ENCODE measurements around the gene HDAC5. TPM values are rescaled to one million over a fixed set of nuclear protein-coding genes. Genes with fewer than 3 reads are reported as not detected.
"Not testable (repeated sequence)": the region's sequence is repeated elsewhere in the genome, so short reads cannot be mapped to it uniquely, and the experiment has no call there.

The HDAC5 gene
- total and polyA plus RNA-seq, 3 donors from 2014 or later, result 43.3 to 141 (median 94.1) TPM

DNA sequence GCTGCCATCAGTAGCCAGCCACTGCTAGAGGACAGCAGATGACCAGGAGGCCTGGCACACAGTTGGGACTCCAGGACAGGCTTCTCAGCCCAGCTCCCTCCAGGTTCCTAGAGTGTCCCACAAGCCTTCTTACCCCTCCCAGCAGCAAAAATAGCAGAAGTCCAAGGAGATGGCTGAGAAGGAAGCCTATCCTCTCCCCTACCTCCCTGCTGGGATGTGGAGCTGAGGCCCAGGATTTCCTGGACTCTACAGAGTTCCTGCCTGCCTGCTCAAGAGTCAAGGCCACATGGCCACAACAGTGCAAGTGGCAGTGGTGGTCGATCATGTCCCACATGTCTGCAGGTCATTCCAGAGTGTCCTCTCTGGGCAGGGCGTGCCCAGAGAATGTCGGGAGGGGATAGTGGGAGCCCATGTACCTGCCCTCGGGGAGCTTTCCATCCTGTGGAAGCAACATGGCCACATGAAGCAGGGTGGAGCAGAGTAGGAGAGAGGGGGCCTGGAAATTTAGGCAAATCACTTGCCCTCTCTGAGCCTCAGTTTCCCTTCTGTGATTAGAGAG lies 10.6 kb upstream of the HDAC5 start:
- WGBS, 2 donors, result 79 to 86% methylated on average over 1 to 4 of the region's 4 CpGs
- no peaks in the 10 kb centered on the region for H3K27me3 ChIP-seq
- TF ChIP-seq, protein P1, sequence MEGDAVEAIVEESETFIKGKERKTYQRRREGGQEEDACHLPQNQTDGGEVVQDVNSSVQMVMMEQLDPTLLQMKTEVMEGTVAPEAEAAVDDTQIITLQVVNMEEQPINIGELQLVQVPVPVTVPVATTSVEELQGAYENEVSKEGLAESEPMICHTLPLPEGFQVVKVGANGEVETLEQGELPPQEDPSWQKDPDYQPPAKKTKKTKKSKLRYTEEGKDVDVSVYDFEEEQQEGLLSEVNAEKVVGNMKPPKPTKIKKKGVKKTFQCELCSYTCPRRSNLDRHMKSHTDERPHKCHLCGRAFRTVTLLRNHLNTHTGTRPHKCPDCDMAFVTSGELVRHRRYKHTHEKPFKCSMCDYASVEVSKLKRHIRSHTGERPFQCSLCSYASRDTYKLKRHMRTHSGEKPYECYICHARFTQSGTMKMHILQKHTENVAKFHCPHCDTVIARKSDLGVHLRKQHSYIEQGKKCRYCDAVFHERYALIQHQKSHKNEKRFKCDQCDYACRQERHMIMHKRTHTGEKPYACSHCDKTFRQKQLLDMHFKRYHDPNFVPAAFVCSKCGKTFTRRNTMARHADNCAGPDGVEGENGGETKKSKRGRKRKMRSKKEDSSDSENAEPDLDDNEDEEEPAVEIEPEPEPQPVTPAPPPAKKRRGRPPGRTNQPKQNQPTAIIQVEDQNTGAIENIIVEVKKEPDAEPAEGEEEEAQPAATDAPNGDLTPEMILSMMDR (IDR thresholded peaks at IDR 0.05), result no peak
- TF ChIP-seq POLR2A (IDR thresholded peaks at IDR 0.05), result no peak
- DNase-seq, result no peak
- no peak overlapping the region for H3K4me3 ChIP-seq
- H3K9me3 ChIP-seq, result no peaks in the 10 kb centered on the region
- no peaks in the 10 kb centered on the region for H3K36me3 ChIP-seq (ENCODE audit: low read depth, missing control alignments)
- H3K4me1 ChIP-seq, result peaks cover 8% of the 10 kb centered on the region
- no peak overlapping the region for H3K27ac ChIP-seq
- intact Hi-C loops (cut with DNase I; ENCODE audit: low total_unique reads), result no loop called here

DNA sequence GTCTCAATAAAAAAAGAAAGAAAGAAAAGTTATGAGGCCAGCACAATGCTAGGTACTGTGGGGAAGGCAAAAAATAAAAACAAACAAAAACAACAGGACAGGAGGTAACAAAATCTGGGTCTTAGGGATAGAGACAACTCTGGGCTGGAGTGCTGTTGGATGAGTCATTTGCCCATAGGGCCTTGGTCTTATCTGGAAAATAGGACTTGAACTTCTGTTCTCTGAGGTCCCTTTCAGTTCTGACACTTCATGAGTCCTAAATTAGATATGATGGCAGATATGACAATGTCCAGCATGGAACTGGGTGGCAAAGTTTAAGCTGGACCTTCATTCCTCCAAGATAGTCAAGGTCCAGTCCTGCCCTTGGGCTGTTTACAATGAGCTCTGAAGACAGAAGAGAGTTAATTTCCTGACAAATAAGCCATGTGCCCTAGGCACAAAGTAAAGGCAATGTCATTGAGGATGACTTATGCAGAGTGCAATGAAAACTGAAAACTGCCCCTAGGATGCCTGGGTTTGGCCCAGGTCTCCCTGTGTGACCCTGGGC lies 8.9 kb upstream of the HDAC5 start:
- TF ChIP-seq POLR2A (IDR thresholded peaks at IDR 0.05), result no peak
- TF ChIP-seq, protein P1 (IDR thresholded peaks at IDR 0.05), result no peak
- Histone ChIP-seq H3K27ac (no peak overlapping the region), H3K4me3 (no peak overlapping the region), H3K27me3 (no peaks in the 10 kb centered on the region), H3K9me3 (no peaks in the 10 kb centered on the region), H3K36me3 (ENCODE audit: low read depth, missing control alignments) (no peaks in the 10 kb centered on the region), H3K4me1 (no peaks in the 10 kb centered on the region)
- intact Hi-C loops (cut with DNase I; ENCODE audit: low total_unique reads), result no loop called here
- DNase-seq, result no peak

DNA sequence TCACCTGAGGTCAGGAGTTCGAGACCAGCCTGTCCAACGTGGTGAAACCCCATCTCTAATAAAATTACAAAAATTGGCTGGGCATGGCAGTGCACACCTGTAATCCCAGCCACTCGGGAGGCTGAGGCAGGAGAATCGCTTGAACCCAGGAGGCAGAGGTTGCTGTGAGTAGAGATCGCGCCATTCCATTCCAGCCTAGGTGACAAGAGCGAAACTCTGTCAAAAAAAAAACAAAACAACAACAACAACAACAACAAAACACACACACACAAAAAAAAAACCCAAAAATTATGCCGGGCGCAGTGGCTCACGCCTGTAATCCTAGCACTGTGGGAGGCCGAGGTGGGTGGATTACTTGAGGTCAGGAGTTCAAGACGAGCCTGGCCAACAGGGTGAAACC lies 7.9 kb upstream of the HDAC5 start:
- H3K27ac ChIP-seq; H3K4me1 ChIP-seq; H3K9me3 ChIP-seq; intact Hi-C loops (cut with DNase I; ENCODE audit: low total_unique reads); DNase-seq; H3K4me3 ChIP-seq; H3K27me3 ChIP-seq; H3K36me3 ChIP-seq (ENCODE audit: low read depth, missing control alignments): not testable (repeated sequence)
- WGBS, 2 donors, result 90 to 92% methylated on average over 12 of the region's 12 CpGs

DNA sequence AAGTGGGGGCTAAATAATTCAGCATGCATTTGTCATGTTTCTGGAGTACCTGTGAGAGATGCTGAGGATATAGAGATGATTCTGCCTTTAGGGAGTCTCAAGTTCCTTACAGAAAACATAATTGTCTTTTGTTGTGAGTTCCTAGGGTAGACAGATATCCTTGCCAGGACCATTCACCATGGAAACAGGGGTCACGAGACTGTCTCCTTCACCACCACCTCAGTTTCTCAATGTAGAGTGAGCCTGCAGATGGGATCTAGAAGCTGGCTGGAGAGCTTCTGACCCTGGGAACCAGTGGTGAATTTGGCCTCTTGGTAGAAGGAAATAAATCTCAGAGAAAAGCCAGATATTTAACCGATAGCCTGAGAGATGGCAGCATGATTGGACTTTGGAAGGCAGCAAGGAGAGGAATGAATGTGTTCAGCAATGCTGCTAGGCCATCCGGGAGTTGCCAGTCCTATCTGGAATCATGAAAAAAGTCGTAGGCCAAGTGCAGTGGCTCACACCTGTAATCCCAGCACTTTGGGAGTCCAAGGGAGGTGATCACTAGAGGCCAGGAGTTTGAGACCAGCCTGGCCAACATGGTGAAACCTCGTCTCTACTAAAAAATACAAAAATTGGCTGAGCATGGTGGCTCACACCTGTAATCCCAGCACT lies 7.4 kb upstream of the HDAC5 start:
- Histone ChIP-seq H3K9me3 (no peaks in the 10 kb centered on the region), H3K27me3 (no peaks in the 10 kb centered on the region), H3K4me3 (no peak overlapping the region), H3K4me1 (no peaks in the 10 kb centered on the region), H3K36me3 (ENCODE audit: low read depth, missing control alignments) (no peaks in the 10 kb centered on the region), H3K27ac (no peak overlapping the region)
- intact Hi-C loops (cut with DNase I; ENCODE audit: low total_unique reads), result no loop called here
- WGBS, 2 donors, result 80 to 81% methylated on average over 5 of the region's 5 CpGs
- no peak for TF ChIP-seq POLR2A (IDR thresholded peaks at IDR 0.05)
- TF ChIP-seq, protein P1 (IDR thresholded peaks at IDR 0.05), result no peak
- no peak for DNase-seq

DNA sequence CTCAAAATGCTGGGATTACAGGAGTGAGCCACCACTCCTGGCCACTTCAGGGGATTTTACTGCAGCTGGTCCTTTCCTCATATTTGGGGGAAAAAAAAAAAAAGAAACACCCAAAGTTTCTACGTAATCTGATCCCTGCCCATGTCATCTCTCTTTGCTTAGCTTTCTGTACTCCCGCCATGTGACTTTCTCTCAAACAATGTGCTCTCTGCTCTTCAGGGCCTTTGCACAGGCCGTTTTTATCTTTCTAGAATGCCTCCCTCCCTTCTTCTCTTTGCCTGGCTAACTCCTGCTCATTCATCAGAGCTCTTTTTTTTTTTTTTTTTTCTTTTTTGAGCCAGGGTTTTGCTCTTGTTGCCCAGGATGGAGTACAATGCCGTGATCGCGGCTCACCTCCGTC lies 4.9 kb upstream of the HDAC5 start:
- TF ChIP-seq POLR2A (IDR thresholded peaks at IDR 0.05), result no peak
- TF ChIP-seq, protein P1 (IDR thresholded peaks at IDR 0.05), result no peak
- WGBS, 2 donors, result 88 to 89% methylated on average over 7 of the region's 7 CpGs
- intact Hi-C loops (cut with DNase I; ENCODE audit: low total_unique reads), result no loop called here
- H3K27me3 ChIP-seq, result no peaks in the 10 kb centered on the region
- no peak overlapping the region for H3K4me3 ChIP-seq
- peaks cover 7% of the 10 kb centered on the region for H3K4me1 ChIP-seq
- H3K9me3 ChIP-seq, result no peaks in the 10 kb centered on the region
- H3K36me3 ChIP-seq (ENCODE audit: low read depth, missing control alignments), result no peaks in the 10 kb centered on the region
- DNase-seq, result no peak
- H3K27ac ChIP-seq, result no peak overlapping the region
